Activated T-cell treated with anti-CD3 and anti-CD28 coated beads, Interleukin-2, amount 50 U/mL, for 24 hours (primary cell): ENCODE results near the gene OR10H1.
A peak's percentile ranks its signal among the peaks of the same experiment; 100 is the strongest.
"Not testable (repeated sequence)": the region's sequence is repeated elsewhere in the genome, so short reads cannot be mapped to it uniquely, and the experiment has no call there.

Experiments used
- DNase-seq: peaks from one replicate; pipeline ENCODE4 v3.0.0-alpha.2; 2020
- H3K27ac Mint-ChIP-seq: 2 replicates; pipeline ENCODE4 v1.8.0; 2020; ENCODE audit warnings: mild to moderate bottlenecking, mixed read lengths
- H3K27me3 Mint-ChIP-seq: 2 replicates; pipeline ENCODE4 v1.8.0; 2020; ENCODE audit warnings: mixed read lengths
- H3K36me3 Mint-ChIP-seq: 2 replicates; pipeline ENCODE4 v1.8.0; 2020; ENCODE audit warnings: low read depth, mixed read lengths
- H3K4me1 Mint-ChIP-seq: 2 replicates; pipeline ENCODE4 v1.8.0; 2020; ENCODE audit warnings: low read depth, mixed read lengths
- H3K4me3 Mint-ChIP-seq: 2 replicates; pipeline ENCODE4 v1.8.0; 2020; ENCODE audit warnings: mild to moderate bottlenecking, moderate library complexity, mixed read lengths
- H3K9me3 Mint-ChIP-seq: 2 replicates; pipeline ENCODE4 v1.8.0; 2020; ENCODE audit warnings: mixed read lengths

The OR10H1 gene

DNA sequence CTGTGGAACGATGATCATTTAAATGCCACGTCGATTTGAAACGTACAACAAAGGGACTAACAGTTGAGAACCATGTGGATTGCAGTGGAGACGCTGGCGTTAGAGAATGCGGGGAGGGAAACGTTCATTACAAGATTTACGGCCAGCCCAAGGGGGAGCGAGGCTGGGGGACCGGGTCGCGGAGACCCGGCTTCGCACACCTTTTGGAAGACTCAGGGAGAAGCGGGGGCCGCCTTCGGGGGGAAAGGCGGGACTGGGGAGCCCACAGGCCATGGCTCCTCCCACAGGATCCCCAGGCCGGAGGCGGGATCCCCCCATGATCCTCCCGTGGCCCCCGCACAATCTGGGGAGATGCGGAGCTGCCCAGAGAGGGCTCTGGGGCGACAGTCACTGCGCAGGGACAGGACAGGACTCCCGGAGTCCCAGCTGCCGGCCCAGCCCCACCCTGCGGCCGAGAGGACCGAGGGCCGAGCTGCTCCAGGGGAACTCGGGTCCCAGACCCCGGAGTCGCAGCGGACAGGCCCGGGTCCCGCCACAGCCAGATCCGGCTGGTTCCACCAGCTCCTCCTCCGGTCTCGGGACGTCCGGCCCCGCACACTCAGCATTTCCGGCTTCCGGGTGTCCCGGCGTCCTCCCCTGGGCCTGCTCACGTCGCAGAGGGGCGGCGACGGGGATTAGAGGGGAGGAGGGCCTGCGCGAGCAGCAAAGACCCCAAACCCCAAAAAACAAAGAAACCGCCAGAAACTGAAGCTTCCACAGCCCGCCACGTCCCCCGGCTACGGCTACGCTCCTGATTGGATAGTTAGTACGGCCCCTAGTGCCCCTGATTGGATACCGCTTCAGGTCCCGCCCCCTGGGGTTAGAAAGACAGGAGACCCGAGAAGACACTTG lies 21.1 kb upstream of the OR10H1 start:
- H3K36me3 Mint-ChIP-seq: no peaks in the 10 kb centered on the region
- DNase-seq: peak; percentile 93
- no peaks in the 10 kb centered on the region for H3K9me3 Mint-ChIP-seq
- peak overlapping the region; percentile 85 for H3K4me3 Mint-ChIP-seq
- no peaks in the 10 kb centered on the region for H3K27me3 Mint-ChIP-seq
- peaks cover 25% of the 10 kb centered on the region for H3K4me1 Mint-ChIP-seq
- peak overlapping the region; percentile 96 for H3K27ac Mint-ChIP-seq

- not testable (repeated sequence) for H3K9me3 Mint-ChIP-seq, H3K36me3 Mint-ChIP-seq, H3K27me3 Mint-ChIP-seq
- peak overlapping the region; percentile 85 for H3K4me3 Mint-ChIP-seq
- H3K4me1 Mint-ChIP-seq: peaks cover 25% of the 10 kb centered on the region
- peak overlapping the region; percentile 96 for H3K27ac Mint-ChIP-seq
- DNase-seq: peak; percentile 56
These were observed 20.3 kb upstream of the OR10H1 start for GRCh38 chr19:15835565-15836329.

- not testable (repeated sequence) for H3K27me3 Mint-ChIP-seq, H3K27ac Mint-ChIP-seq, H3K4me3 Mint-ChIP-seq, H3K9me3 Mint-ChIP-seq, DNase-seq, H3K36me3 Mint-ChIP-seq
- H3K4me1 Mint-ChIP-seq: peaks cover 25% of the 10 kb centered on the region
These were observed 18.8 kb upstream of the OR10H1 start for GRCh38 chr19:15834232-15834631.

- H3K27me3 Mint-ChIP-seq: no peaks in the 10 kb centered on the region
- no peak for DNase-seq
- no peaks in the 10 kb centered on the region for H3K9me3 Mint-ChIP-seq
- H3K27ac Mint-ChIP-seq: no peak overlapping the region
- H3K4me3 Mint-ChIP-seq: no peak overlapping the region
- no peaks in the 10 kb centered on the region for H3K36me3 Mint-ChIP-seq
- peaks cover 10% of the 10 kb centered on the region for H3K4me1 Mint-ChIP-seq
These were observed 16.2 kb upstream of the OR10H1 start for GRCh38 chr19:15831626-15832025.

- Mint-ChIP-seq H3K9me3 (no peaks in the 10 kb centered on the region), H3K36me3 (no peaks in the 10 kb centered on the region), H3K4me3 (no peak overlapping the region), H3K27ac (no peak overlapping the region), H3K4me1 (no peaks in the 10 kb centered on the region), H3K27me3 (no peaks in the 10 kb centered on the region)
- no peak for DNase-seq
These were observed 14.3 kb upstream of the OR10H1 start for GRCh38 chr19:15829786-15830185.

DNA sequence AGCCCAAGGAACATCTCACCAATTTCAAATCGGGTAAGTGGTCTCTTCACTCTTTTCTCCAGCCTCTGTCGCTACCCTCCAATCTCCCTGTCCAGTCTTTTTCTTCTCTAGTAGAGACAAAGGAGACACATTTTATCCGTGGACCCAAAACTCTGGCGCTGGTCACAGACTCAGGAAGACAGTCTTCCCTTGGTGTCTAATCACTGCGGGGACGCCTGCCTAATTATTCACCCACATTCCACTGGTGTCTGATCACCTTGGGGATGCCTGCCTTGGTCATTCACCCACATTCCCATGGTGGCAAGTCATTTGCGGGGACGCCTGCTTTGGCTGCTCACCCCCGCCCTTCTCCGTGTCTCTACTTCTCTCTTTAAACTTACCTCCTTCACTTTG lies 13.8 kb upstream of the OR10H1 start:
- H3K27ac Mint-ChIP-seq: no peak overlapping the region

DNA sequence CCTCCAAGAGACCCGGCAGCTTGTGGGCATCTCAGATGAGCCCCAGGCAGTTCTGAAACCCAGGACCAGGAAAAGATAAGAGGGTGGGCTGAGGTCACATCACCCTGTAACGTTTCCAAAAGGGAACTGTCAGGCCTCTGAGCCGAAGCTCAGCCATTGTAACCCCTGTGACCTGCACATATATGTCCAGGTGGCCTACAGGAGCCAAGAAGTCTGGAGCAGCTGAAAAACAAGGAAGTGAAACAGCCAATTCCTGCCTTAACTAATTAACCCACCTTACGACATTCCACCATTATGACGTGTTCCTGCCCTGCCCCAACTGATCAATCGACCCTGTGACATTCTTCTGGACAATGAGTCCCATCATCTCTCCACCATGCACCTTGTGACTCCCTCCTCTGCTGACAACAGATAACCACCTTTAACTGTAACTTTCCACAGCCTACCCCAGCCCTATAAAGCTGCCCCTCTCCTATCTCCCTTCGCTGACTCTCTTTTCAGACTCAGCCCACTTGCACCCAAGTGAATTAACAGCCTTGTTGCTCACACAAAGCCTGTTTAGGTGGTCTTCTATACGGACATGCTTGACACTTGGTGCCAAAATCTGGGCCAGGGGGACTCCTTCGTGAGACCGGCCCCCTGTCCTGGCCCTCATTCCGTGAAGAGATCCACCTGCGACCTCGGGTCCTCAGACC lies 13.3 kb upstream of the OR10H1 start:
- H3K4me3 Mint-ChIP-seq, H3K27me3 Mint-ChIP-seq, DNase-seq, H3K4me1 Mint-ChIP-seq, H3K27ac Mint-ChIP-seq, H3K9me3 Mint-ChIP-seq, H3K36me3 Mint-ChIP-seq: not testable (repeated sequence)

More for the DNA sequence above, 13.8 kb upstream of the OR10H1 start:
- no peaks in the 10 kb centered on the region for H3K4me1 Mint-ChIP-seq
- DNase-seq: no peak
- no peak overlapping the region for H3K4me3 Mint-ChIP-seq
- H3K9me3 Mint-ChIP-seq: no peaks in the 10 kb centered on the region
- no peaks in the 10 kb centered on the region for H3K36me3 Mint-ChIP-seq
- H3K27me3 Mint-ChIP-seq: no peaks in the 10 kb centered on the region

- no peak overlapping the region for H3K27ac Mint-ChIP-seq
- H3K9me3 Mint-ChIP-seq: no peaks in the 10 kb centered on the region
- no peaks in the 10 kb centered on the region for H3K36me3 Mint-ChIP-seq
- no peaks in the 10 kb centered on the region for H3K27me3 Mint-ChIP-seq
- H3K4me3 Mint-ChIP-seq: no peak overlapping the region
- no peaks in the 10 kb centered on the region for H3K4me1 Mint-ChIP-seq
- DNase-seq: no peak
These were observed 12.7 kb upstream of the OR10H1 start for GRCh38 chr19:15828121-15828610.

DNA sequence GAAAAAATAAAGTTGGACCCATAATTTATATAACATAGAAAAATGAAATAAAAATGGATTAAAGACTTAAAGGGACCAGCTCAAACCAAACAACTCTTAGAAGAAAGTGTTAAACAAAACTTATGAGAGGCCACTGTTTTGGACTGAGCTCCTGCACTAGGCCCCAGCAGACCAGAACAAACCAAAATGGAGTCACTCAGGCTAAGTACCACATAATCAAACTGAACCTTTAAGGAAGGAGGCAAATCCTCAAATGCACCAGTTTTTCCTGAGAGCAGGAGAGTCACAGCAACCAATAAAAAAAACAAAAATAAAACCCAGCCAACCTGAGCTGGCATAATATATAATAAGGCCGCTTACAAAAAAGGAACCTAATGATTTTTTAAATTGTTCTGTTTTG lies 10.3 kb upstream of the OR10H1 start:
- H3K36me3 Mint-ChIP-seq: no peaks in the 10 kb centered on the region
- H3K4me1 Mint-ChIP-seq: no peaks in the 10 kb centered on the region
- no peak overlapping the region for H3K4me3 Mint-ChIP-seq
- DNase-seq: no peak
- no peaks in the 10 kb centered on the region for H3K27me3 Mint-ChIP-seq
- no peaks in the 10 kb centered on the region for H3K9me3 Mint-ChIP-seq
- no peak overlapping the region for H3K27ac Mint-ChIP-seq

- H3K27me3 Mint-ChIP-seq: no peaks in the 10 kb centered on the region
- H3K36me3 Mint-ChIP-seq: no peaks in the 10 kb centered on the region
- H3K9me3 Mint-ChIP-seq: no peaks in the 10 kb centered on the region
- no peak overlapping the region for H3K27ac Mint-ChIP-seq
- H3K4me3 Mint-ChIP-seq: no peak overlapping the region
- DNase-seq: no peak
- no peaks in the 10 kb centered on the region for H3K4me1 Mint-ChIP-seq
These were observed 5.2 kb upstream of the OR10H1 start for GRCh38 chr19:15820646-15821045.

DNA sequence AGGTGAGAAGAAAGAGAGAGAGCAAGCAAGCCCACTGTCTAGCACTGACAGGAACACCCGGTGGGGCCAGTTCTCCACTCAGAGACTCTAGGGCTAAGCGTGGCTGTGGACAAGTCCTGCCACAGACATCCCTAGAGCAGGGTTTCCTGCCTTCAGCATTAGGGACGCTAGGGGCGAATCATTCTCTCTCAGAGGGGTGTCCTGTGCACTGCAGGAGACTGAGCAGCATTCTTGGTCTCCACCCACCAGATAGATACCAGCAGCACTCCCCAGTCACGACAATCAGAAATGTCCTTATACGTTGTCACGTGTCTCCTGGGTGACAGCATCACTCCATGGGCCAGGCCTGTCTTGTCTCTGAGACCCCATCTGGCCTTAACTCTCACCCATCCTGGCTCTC lies 1.5 kb downstream of the OR10H1 start:
- H3K9me3 Mint-ChIP-seq: no peaks in the 10 kb centered on the region
- peaks cover 6% of the 10 kb centered on the region for H3K27me3 Mint-ChIP-seq
- no peaks in the 10 kb centered on the region for H3K36me3 Mint-ChIP-seq
- no peak for DNase-seq
- H3K4me3 Mint-ChIP-seq: no peak overlapping the region
- no peak overlapping the region for H3K27ac Mint-ChIP-seq
- peaks cover 4% of the 10 kb centered on the region for H3K4me1 Mint-ChIP-seq

- Mint-ChIP-seq H3K36me3 (no peaks in the 10 kb centered on the region), H3K4me1 (peaks cover 4% of the 10 kb centered on the region), H3K4me3 (no peak overlapping the region), H3K27ac (no peak overlapping the region), H3K27me3 (peaks cover 6% of the 10 kb centered on the region), H3K9me3 (no peaks in the 10 kb centered on the region)
- no peak for DNase-seq
These were observed 3.3 kb downstream of the OR10H1 start for GRCh38 chr19:15812060-15812722.

DNA sequence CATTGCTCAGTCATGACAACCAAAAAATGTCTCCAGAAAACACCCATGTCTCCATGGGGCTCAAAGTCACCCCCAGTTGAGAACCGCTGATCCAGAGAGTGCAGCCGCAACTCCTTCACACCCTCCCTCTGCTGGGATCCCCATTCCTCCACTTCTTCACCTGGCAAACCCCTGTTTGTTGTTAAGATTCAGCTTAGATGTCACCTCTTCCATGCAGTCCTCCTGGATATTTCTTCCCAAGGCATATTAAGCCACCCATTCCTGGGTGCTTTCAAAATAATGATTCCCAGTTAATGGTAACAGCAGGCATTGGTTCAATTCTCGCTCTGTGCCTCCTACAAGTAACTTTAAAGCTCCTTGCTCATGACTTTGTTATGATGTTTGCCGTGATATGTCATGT lies 4.0 kb downstream of the OR10H1 start:
- H3K4me3 Mint-ChIP-seq: no peak overlapping the region
- peaks cover 8% of the 10 kb centered on the region for H3K27me3 Mint-ChIP-seq
- peaks cover 4% of the 10 kb centered on the region for H3K4me1 Mint-ChIP-seq
- no peak for DNase-seq
- H3K9me3 Mint-ChIP-seq: no peaks in the 10 kb centered on the region
- no peaks in the 10 kb centered on the region for H3K36me3 Mint-ChIP-seq
- H3K27ac Mint-ChIP-seq: no peak overlapping the region

DNA sequence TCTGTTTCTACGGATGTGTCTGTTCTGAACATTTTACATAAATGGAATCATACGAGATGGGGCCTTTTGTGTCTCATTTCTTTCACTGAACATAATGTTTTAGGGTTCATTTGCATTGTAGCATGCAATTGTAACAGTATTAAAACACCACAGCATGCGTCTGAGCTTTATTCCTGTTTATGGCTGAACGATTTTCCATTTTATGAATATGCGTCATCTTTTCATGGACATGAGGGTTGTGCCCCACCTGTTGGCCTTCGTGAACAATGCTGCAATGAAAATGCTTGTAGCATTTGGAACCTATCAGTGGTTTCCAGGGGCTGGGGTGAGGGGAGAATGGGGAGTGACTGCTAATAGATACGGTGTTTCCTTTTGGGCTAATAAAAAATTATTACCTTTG lies 5.1 kb downstream of the OR10H1 start:
- no peak for DNase-seq
- peaks cover 4% of the 10 kb centered on the region for H3K4me1 Mint-ChIP-seq
- H3K27ac Mint-ChIP-seq: no peak overlapping the region
- H3K36me3 Mint-ChIP-seq: no peaks in the 10 kb centered on the region
- no peak overlapping the region for H3K4me3 Mint-ChIP-seq
- H3K27me3 Mint-ChIP-seq: peaks cover 8% of the 10 kb centered on the region
- H3K9me3 Mint-ChIP-seq: no peaks in the 10 kb centered on the region
